H1 (cell line): Measurements from ENCODE around the gene IRAG1. TPM values are rescaled to one million over a fixed set of nuclear protein-coding genes. Genes with fewer than 3 reads are reported as not detected.

Experiments used
- CTCF ChIA-PET: fragments of 300-600 bp; sonication (Branson Sonifier 250); formaldehyde crosslinking; loops from one replicate; lab custom pipeline; 2021; ENCODE audit not compliant: partially characterized antibody; lab: Charles Lee
- POLR2A ChIA-PET: fragments of 300-600 bp; sonication (Branson Sonifier 250); formaldehyde crosslinking; loops from one replicate; lab custom pipeline; 2021; ENCODE audit warnings: inconsistent platforms; ENCODE audit not compliant: partially characterized antibody; lab: Charles Lee
- DNase-seq, 2 experiments: peaks; one replicate each; pipeline versions ENCODE4 v3.0.0 to v3.0.0-alpha.2; 2010 to 2022; ENCODE audit warnings: low spot score in 2 of 2, low read depth in 1 of 2, mixed read lengths in 1 of 2
- FAIRE-seq: peaks from 2 replicates; lab custom pipeline; 2011; peaks lifted over from hg19 to GRCh38; lab: Jason Lieb, UNC
- H2AFZ ChIP-seq: 2 replicates; pipeline ENCODE4 v1.8.1; 2012; ENCODE audit warnings: low read length, inconsistent platforms
- H2AK5ac ChIP-seq: 2 replicates; pipeline ENCODE4 v1.6.1; 2013; ENCODE audit warnings: low read depth, low read length
- H2BK120ac ChIP-seq: replicated peaks from 2 replicates; pipeline ENCODE3; 2013; ENCODE audit warnings: low read depth, low read length, inconsistent platforms
- H2BK12ac ChIP-seq: 2 replicates; pipeline ENCODE4 v1.6.1; 2013; ENCODE audit warnings: low read depth, low read length
- H2BK15ac ChIP-seq: 2 replicates; pipeline ENCODE4 v1.6.1; 2013; ENCODE audit warnings: low read length
- H2BK20ac ChIP-seq: 2 replicates; pipeline ENCODE4 v1.6.1; 2013; ENCODE audit warnings: low read length
- H2BK5ac ChIP-seq: 2 replicates; pipeline ENCODE4 v1.6.1; 2013; ENCODE audit warnings: low read depth, low read length
- H3K14ac ChIP-seq: 2 replicates; pipeline ENCODE4 v1.6.1; 2013; ENCODE audit warnings: inconsistent platforms; ENCODE audit not compliant: insufficient read length
- H3K18ac ChIP-seq: 2 replicates; pipeline ENCODE4 v1.6.1; 2013; ENCODE audit warnings: low read length; ENCODE audit errors: extremely low read depth
- H3K23ac ChIP-seq: 2 replicates; pipeline ENCODE4 v1.6.1; 2013; ENCODE audit warnings: inconsistent platforms; ENCODE audit not compliant: insufficient read length
- H3K23me2 ChIP-seq: 2 replicates; pipeline ENCODE4 v1.6.1; 2013; ENCODE audit warnings: low read depth, low read length
- H3K27ac ChIP-seq: 2 replicates; pipeline ENCODE4 v1.6.1; 2011; ENCODE audit warnings: low read depth, low read length, inconsistent platforms
- H3K27me3 ChIP-seq, 4 experiments: replicated peaks in 1 of 4; 1 replicate in 1 of 4; 2 replicates in 3 of 4; pipeline versions ENCODE4 v1.6.1 to v1.8.1; 2011 to 2013; ENCODE audit warnings: low read length in 3 of 4, mild to moderate bottlenecking in 3 of 4, inconsistent platforms in 2 of 4, mixed read lengths in 2 of 4, moderate library complexity in 1 of 4; ENCODE audit not compliant: control insufficient read depth in 3 of 4, insufficient read depth in 3 of 4; ENCODE audit errors: extremely low read depth in 1 of 4
- H3K36me3 ChIP-seq, 4 experiments: 2 replicates each; pipeline versions ENCODE4 v1.6.1 to v1.8.1; 2011 to 2013; ENCODE audit warnings: mild to moderate bottlenecking in 4 of 4, low read length in 3 of 4, moderate library complexity in 2 of 4, control low read depth in 1 of 4, inconsistent platforms in 1 of 4; ENCODE audit not compliant: insufficient read depth in 4 of 4, control insufficient read depth in 2 of 4
- H3K4ac ChIP-seq: replicated peaks from 2 replicates; pipeline ENCODE3; 2013; ENCODE audit warnings: low read length, low read depth, mixed read lengths, inconsistent platforms; ENCODE audit not compliant: insufficient read length
- H3K4me1 ChIP-seq, 4 experiments: replicated peaks in 1 of 4; 1 replicate in 1 of 4; 2 replicates in 3 of 4; pipeline versions ENCODE4 v1.6.1 to v1.8.1; 2011 to 2013; ENCODE audit warnings: low read length in 3 of 4, inconsistent platforms in 2 of 4, mixed read lengths in 1 of 4; ENCODE audit not compliant: insufficient read depth in 4 of 4, control insufficient read depth in 3 of 4
- H3K4me2 ChIP-seq, 2 experiments: 2 replicates each; pipeline versions ENCODE4 v1.6.1 to v1.8.1; 2011 to 2013; ENCODE audit warnings: low read depth in 2 of 2, low read length in 2 of 2, control low read depth in 1 of 2, inconsistent platforms in 1 of 2, mild to moderate bottlenecking in 1 of 2; ENCODE audit not compliant: insufficient read depth in 1 of 2
- H3K4me3 ChIP-seq, 4 experiments: fragments of 200-600, 300-600 bp in 1 of 4; sonication (generic), shearing (Covaris generic), sonication (Bioruptor Twin) in 1 of 4; 2 replicates each; pipeline versions ENCODE4 v1.5.1 to v1.8.1; 2011 to 2016; ENCODE audit warnings: low read length in 4 of 4, low read depth in 3 of 4, control low read depth in 2 of 4, inconsistent platforms in 2 of 4, mild to moderate bottlenecking in 2 of 4, mixed read lengths in 1 of 4, moderate library complexity in 1 of 4; ENCODE audit not compliant: insufficient read depth in 2 of 4; ENCODE audit errors: extremely low read depth in 1 of 4
- H3K56ac ChIP-seq: replicated peaks from 2 replicates; pipeline ENCODE3; 2013; ENCODE audit warnings: low read depth, mild to moderate bottlenecking, mixed read lengths, low read length, inconsistent platforms; ENCODE audit not compliant: insufficient read length
- H3K79me1 ChIP-seq: 2 replicates; pipeline ENCODE4 v1.6.1; 2013; ENCODE audit warnings: low read depth, low read length, control low read depth
- H3K79me2 ChIP-seq, 2 experiments: 2 replicates each; pipeline versions ENCODE4 v1.6.1 to v1.8.1; 2012 to 2013; ENCODE audit warnings: low read length in 2 of 2, mild to moderate bottlenecking in 2 of 2, inconsistent platforms in 1 of 2; ENCODE audit not compliant: insufficient read depth in 2 of 2, control insufficient read depth in 1 of 2
- H3K9ac ChIP-seq, 4 experiments: replicated peaks in 1 of 4; 1 replicate in 1 of 4; 2 replicates in 3 of 4; pipeline versions ENCODE4 v1.6.1 to v1.8.1; 2011 to 2013; ENCODE audit warnings: low read depth in 3 of 4, low read length in 3 of 4, control low read depth in 2 of 4, mild to moderate bottlenecking in 2 of 4, moderate library complexity in 2 of 4, inconsistent platforms in 1 of 4; ENCODE audit errors: extremely low read depth in 1 of 4
- H3K9me3 ChIP-seq, 2 experiments: 2 replicates each; pipeline versions ENCODE4 v1.6.1 to v1.8.1; 2012 to 2013; ENCODE audit warnings: mild to moderate bottlenecking in 2 of 2, moderate library complexity in 2 of 2, control low read depth in 1 of 2, inconsistent platforms in 1 of 2, low read depth in 1 of 2, low read length in 1 of 2, mixed read lengths in 1 of 2; ENCODE audit not compliant: insufficient read depth in 2 of 2
- H4K20me1 ChIP-seq, 2 experiments: replicated peaks in 1 of 2; 2 replicates each; pipeline versions ENCODE3 to v1.8.1; 2011 to 2013; ENCODE audit warnings: inconsistent platforms in 2 of 2, low read length in 2 of 2, mild to moderate bottlenecking in 1 of 2; ENCODE audit not compliant: insufficient read depth in 2 of 2, control insufficient read depth in 1 of 2
- H4K5ac ChIP-seq: 2 replicates; pipeline ENCODE4 v1.6.1; 2013; ENCODE audit warnings: low read length, low read depth, mixed read lengths, inconsistent platforms; ENCODE audit not compliant: insufficient read length
- H4K8ac ChIP-seq: 2 replicates; pipeline ENCODE4 v1.8.0; 2013; ENCODE audit warnings: mild to moderate bottlenecking, moderate library complexity, low read length, inconsistent platforms; ENCODE audit not compliant: insufficient read depth; ENCODE audit errors: extremely low read depth
- H4K91ac ChIP-seq: replicated peaks from 2 replicates; pipeline ENCODE3; 2013; ENCODE audit warnings: low read length, mixed read lengths, inconsistent platforms; ENCODE audit not compliant: insufficient read length
- FOSL1 ChIP-seq: IDR thresholded peaks from 2 replicates; pipeline ENCODE4 v1.6.1; 2011; ENCODE audit warnings: mild to moderate bottlenecking, low read depth, low read length, moderate library complexity; ENCODE audit not compliant: insufficient read depth
- KDM4A ChIP-seq: IDR thresholded peaks from one replicate; pipeline ENCODE4 v1.7.1; 2012; ENCODE audit warnings: low read depth, mild to moderate bottlenecking, moderate library complexity, low read length, inconsistent platforms; ENCODE audit not compliant: severe bottlenecking
- SAP30 ChIP-seq: fragments of 300-600 bp; sonication (generic); IDR thresholded peaks from 2 replicates; pipeline ENCODE4 v1.7.1; 2012; ENCODE audit warnings: low read length, moderate library complexity, mild to moderate bottlenecking, inconsistent platforms; ENCODE audit not compliant: insufficient read depth, insufficient replicate concordance
- WGBS, 2 experiments: shearing (Covaris generic) in 1 of 2; methylation state at CpG; one replicate each; pipeline versions ENCODE4 v1.1.6 to v1.1.7; 2013 to 2015; ENCODE audit warnings: low lambda C conversion rate in 2 of 2, mixed read lengths in 2 of 2, inconsistent platforms in 1 of 2, low coverage in 1 of 2, missing lambda C conversion rate in 1 of 2; ENCODE audit not compliant: insufficient replicate concordance in 2 of 2, insufficient coverage in 1 of 2, insufficient read length in 1 of 2; ENCODE audit errors: extremely low coverage in 1 of 2, missing lambda C conversion rate in 1 of 2; 5-methylcytosine and 5-hydroxymethylcytosine counted together
- polyA plus RNA-seq, 7 experiments: library from polyadenylated mRNA; depleted of rRNA in 3 of 7; stranded (reverse) in 5 of 7; unstranded in 2 of 7; fragments of >200 nt in 5 of 7; fragments of 200-250 nt in 2 of 7; gene quantifications; 1 replicate in 5 of 7; 2 replicates in 1 of 7; 4 replicates in 1 of 7; pipeline versions ENCODE4 v1.2.1 to v1.2.3, GENCODE V29; 2011 to 2013; ENCODE audit warnings: missing spikeins in 2 of 7, mixed read lengths in 2 of 7
- total RNA-seq: library from RNA; stranded (reverse); fragmentation: NEBNext Ultra II Directional; extraction: Animal tissue kit (Norgen Biotek cat#: 25700); gene quantifications from 2 replicates; pipeline ENCODE4 v1.2.1, GENCODE V29; 2021

Gene IRAG1
- total and polyA plus RNA-seq, 2 of the 8 experiments (the other 6 are each of a cell fraction or from before 2014, with no cell fraction given): 1.8 to 2.7 TPM

- TF ChIP-seq SAP30 (no peak), FOSL1 (no peak), KDM4A (no peak)
- no peaks in the 10 kb centered on the region for H3K9me3 ChIP-seq
- no peak overlapping the region for H2AK5ac ChIP-seq
- H3K79me1 ChIP-seq: no peaks in the 10 kb centered on the region
- no peak overlapping the region for H3K18ac ChIP-seq
- CTCF ChIA-PET: interaction anchor here (1.1 to 7.7 kb wide), 6 partner anchors 11 to 422 kb away, joined by 3 to 64 read pairs (median 4); no protein-coding TSS in a partner anchor
- H4K5ac ChIP-seq: no peak overlapping the region
- no peak overlapping the region for H3K23ac ChIP-seq
- FAIRE-seq: no peak
- no peak overlapping the region for H3K4ac ChIP-seq
- no peak overlapping the region for H2BK120ac ChIP-seq
- H2BK5ac ChIP-seq: no peak overlapping the region
- no peak overlapping the region for H4K8ac ChIP-seq
- no peak overlapping the region for H3K56ac ChIP-seq
- H3K23me2 ChIP-seq: peaks cover 2% of the 10 kb centered on the region; the same call in 1 of the 2 replicates
- no peak overlapping the region for H4K91ac ChIP-seq
- DNase-seq: no peak
- no peak overlapping the region for H3K4me3 ChIP-seq
- H3K79me2 ChIP-seq: no peaks in the 10 kb centered on the region
- H3K27ac ChIP-seq: no peak overlapping the region
- no peak overlapping the region for H3K9ac ChIP-seq
- no peaks in the 10 kb centered on the region for H3K27me3 ChIP-seq
- H3K4me2 ChIP-seq: no peak overlapping the region
- no peak overlapping the region for H3K14ac ChIP-seq
- H2BK12ac ChIP-seq: no peak overlapping the region
- POLR2A ChIA-PET: no interaction called here
- peaks cover 0 to 4% (median 0%) of the 10 kb centered on the region in 4 experiments; a peak in 1 of 7 replicates for H3K4me1 ChIP-seq
- H2BK20ac ChIP-seq: no peak overlapping the region
- 95% methylated on average over 9 of the region's 9 CpGs; no CpG with 5 or more reads in 1 of the 2 experiments for WGBS, 2 experiments
- no peaks in the 10 kb centered on the region for H3K36me3 ChIP-seq
- H2BK15ac ChIP-seq: no peak overlapping the region
- H4K20me1 ChIP-seq: no peaks in the 10 kb centered on the region
- H2AFZ ChIP-seq: no peak overlapping the region
Measured at GRCh38 chr11:10725114-10725906, 31.8 kb upstream of the IRAG1 start.
